Measurements from ENCODE around the gene RDH11. TPM values are rescaled to one million over a fixed set of nuclear protein-coding genes. Genes with fewer than 3 reads are reported as not detected.

The RDH11 gene
- polyA plus RNA-seq, 1 of the 3 experiments (the other 2 are of a cell fraction), result 44.7 TPM

- no peaks in the 10 kb centered on the region for H3F3A ChIP-seq (replicated peaks; ENCODE audit: insufficient read depth)
- no peak overlapping the region for H3K4me3 ChIP-seq (ENCODE audit: low read depth in 2 of 2, low read length in 1 of 2)
- H3K9me3 ChIP-seq, result no peaks in the 10 kb centered on the region
- ChIA-PET CTCF (interaction anchor here (1.1 to 1.2 kb wide), 3 partner anchors 19 to 25 kb away, joined by 3 to 6 read pairs (median 4); no protein-coding TSS in a partner anchor), POLR2A (no interaction called here)
- H2AFZ ChIP-seq (ENCODE audit: low read depth), result no peak overlapping the region
- H3K9me2 ChIP-seq, result no peaks in the 10 kb centered on the region
- no peak overlapping the region for H3K9ac ChIP-seq
- H4K20me1 ChIP-seq (ENCODE audit: insufficient read depth), result no peaks in the 10 kb centered on the region
- peaks cover 0 to 17% of the 10 kb centered on the region in 2 experiments for H3K36me3 ChIP-seq (replicated peaks in 1 of 2; ENCODE audit: control insufficient read depth in 1 of 2, insufficient read depth in 2 of 2, low read length in 1 of 2)
- TF ChIP-seq GATA2 (CRISPR knock-in tag; IDR thresholded peaks at IDR 0.05) (no peak), NFIC (IDR thresholded peaks at IDR 0.05; ENCODE audit: borderline replicate concordance) (no peak), POLR2AphosphoS5 (IDR thresholded peaks at IDR 0.05; ENCODE audit: low read depth, low read length) (no peak), FOSL2 (IDR thresholded peaks at IDR 0.05; ENCODE audit: borderline replicate concordance, low read depth) (no peak), JUND (IDR thresholded peaks at IDR 0.05) (no peak), SIN3A (IDR thresholded peaks at IDR 0.05; ENCODE audit: borderline replicate concordance, low read depth, low read length) (no peak), TAF1 (IDR thresholded peaks at IDR 0.05; ENCODE audit: borderline replicate concordance, low read depth, low read length) (no peak), NRF1 (IDR thresholded peaks at IDR 0.05; ENCODE audit: low read depth, low read length) (no peak), FOXM1 (IDR thresholded peaks at IDR 0.05; ENCODE audit: low read depth) (no peak), IRF3 (IDR thresholded peaks at IDR 0.05; ENCODE audit: low read depth, low read length) (no peak), RFX5 (IDR thresholded peaks at IDR 0.05; ENCODE audit: low read length) (no peak), RAD21 (IDR thresholded peaks at IDR 0.05; ENCODE audit: low read length) (no peak), YY1 (IDR thresholded peaks at IDR 0.05; ENCODE audit: low read depth) (no peak), SMC3 (IDR thresholded peaks at IDR 0.05; ENCODE audit: low read depth, low read length) (no peak), CHD2 (IDR thresholded peaks at IDR 0.05; ENCODE audit: low read length, partially characterized antibody) (no peak), EP300 (IDR thresholded peaks at IDR 0.05; ENCODE audit: borderline replicate concordance in 1 of 2, low read depth in 1 of 2, low read length in 1 of 2) (no peak)
- H3K4me1 ChIP-seq (ENCODE audit: control insufficient read depth in 1 of 2, insufficient read depth in 2 of 2, low read depth in 1 of 2, low read length in 1 of 2), result no peaks in the 10 kb centered on the region
- H3K27ac ChIP-seq (ENCODE audit: low read depth in 2 of 2, low read length in 1 of 2), result no peak overlapping the region
- H3K79me2 ChIP-seq (ENCODE audit: insufficient read depth), result no peaks in the 10 kb centered on the region
- H3K27me3 ChIP-seq (ENCODE audit: insufficient read depth), result no peaks in the 10 kb centered on the region
- H3K4me2 ChIP-seq, result no peak overlapping the region
- 89% methylated on average over 5 of the region's 5 CpGs for WGBS (ENCODE audit: low lambda C conversion rate)
- DNase-seq, result no peak
Observed at GRCh38 chr14:67641902-67642749, 53.4 kb downstream of the RDH11 start.

DNA sequence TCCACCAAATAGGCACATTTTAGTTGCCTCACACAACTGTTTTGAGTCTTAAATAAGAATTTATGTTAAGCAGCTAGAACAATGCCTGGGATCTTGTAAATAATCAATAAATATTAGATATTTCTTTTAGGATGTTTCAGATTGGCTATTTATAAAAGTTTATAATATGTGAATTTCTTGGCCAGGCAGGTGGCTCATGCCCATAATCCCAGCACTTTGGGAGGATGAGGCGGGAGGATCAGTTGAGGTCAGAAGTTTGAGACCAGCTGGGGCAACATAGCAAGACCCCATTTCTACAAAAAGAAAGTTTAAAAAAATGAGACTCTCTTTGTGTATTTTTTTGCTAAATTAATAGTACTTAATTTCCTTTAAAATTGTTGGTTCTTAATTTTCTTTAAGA lies 54.1 kb downstream of the RDH11 start:
- WGBS (ENCODE audit: low lambda C conversion rate), result 95% methylated on average over 1 of the region's 1 CpG
- H3K4me3 ChIP-seq (ENCODE audit: low read depth in 2 of 2, low read length in 1 of 2), result no peak overlapping the region
- no peaks in the 10 kb centered on the region for H3K9me2 ChIP-seq
- no peak overlapping the region for H3K9ac ChIP-seq
- CTCF ChIA-PET, result interaction anchor here (1.1 to 1.2 kb wide), 2 partner anchors 23 to 25 kb away, joined by 3 to 6 read pairs; no protein-coding TSS in a partner anchor
- no peaks in the 10 kb centered on the region for H3K27me3 ChIP-seq (ENCODE audit: insufficient read depth)
- peaks cover 0 to 11% of the 10 kb centered on the region in 2 experiments for H3K36me3 ChIP-seq (replicated peaks in 1 of 2; ENCODE audit: control insufficient read depth in 1 of 2, insufficient read depth in 2 of 2, low read length in 1 of 2)
- no peaks in the 10 kb centered on the region for H3K4me1 ChIP-seq (ENCODE audit: control insufficient read depth in 1 of 2, insufficient read depth in 2 of 2, low read depth in 1 of 2, low read length in 1 of 2)
- H3K4me2 ChIP-seq, result no peak overlapping the region
- no peaks in the 10 kb centered on the region for H3F3A ChIP-seq (replicated peaks; ENCODE audit: insufficient read depth)
- POLR2A ChIA-PET, result no interaction called here
- H3K27ac ChIP-seq (ENCODE audit: low read depth in 2 of 2, low read length in 1 of 2), result no peak overlapping the region
- no peaks in the 10 kb centered on the region for H3K9me3 ChIP-seq
- TF ChIP-seq ELF1 (IDR thresholded peaks at IDR 0.05), result no peak
- TF ChIP-seq, protein P1, sequence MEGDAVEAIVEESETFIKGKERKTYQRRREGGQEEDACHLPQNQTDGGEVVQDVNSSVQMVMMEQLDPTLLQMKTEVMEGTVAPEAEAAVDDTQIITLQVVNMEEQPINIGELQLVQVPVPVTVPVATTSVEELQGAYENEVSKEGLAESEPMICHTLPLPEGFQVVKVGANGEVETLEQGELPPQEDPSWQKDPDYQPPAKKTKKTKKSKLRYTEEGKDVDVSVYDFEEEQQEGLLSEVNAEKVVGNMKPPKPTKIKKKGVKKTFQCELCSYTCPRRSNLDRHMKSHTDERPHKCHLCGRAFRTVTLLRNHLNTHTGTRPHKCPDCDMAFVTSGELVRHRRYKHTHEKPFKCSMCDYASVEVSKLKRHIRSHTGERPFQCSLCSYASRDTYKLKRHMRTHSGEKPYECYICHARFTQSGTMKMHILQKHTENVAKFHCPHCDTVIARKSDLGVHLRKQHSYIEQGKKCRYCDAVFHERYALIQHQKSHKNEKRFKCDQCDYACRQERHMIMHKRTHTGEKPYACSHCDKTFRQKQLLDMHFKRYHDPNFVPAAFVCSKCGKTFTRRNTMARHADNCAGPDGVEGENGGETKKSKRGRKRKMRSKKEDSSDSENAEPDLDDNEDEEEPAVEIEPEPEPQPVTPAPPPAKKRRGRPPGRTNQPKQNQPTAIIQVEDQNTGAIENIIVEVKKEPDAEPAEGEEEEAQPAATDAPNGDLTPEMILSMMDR (IDR thresholded peaks at IDR 0.05), result no peak
- no peak for DNase-seq
- no peaks in the 10 kb centered on the region for H3K79me2 ChIP-seq (ENCODE audit: insufficient read depth)
- H4K20me1 ChIP-seq (ENCODE audit: insufficient read depth), result no peaks in the 10 kb centered on the region
- no peak overlapping the region for H2AFZ ChIP-seq (ENCODE audit: low read depth)

Measured in SK-N-SH (cell line).